BLaER1 (cell line): ENCODE measurements around the gene LRRC43.
A peak's percentile ranks its signal among the peaks of the same experiment; 100 is the strongest.

ENCODE experiments used
- H3K27ac ChIP-seq: shearing (Covaris generic); formaldehyde crosslinking; 2 replicates; pipeline ENCODE4 v1.8.1; 2022
- H3K27me3 ChIP-seq: shearing (Covaris generic); formaldehyde crosslinking; 2 replicates; pipeline ENCODE4 v1.8.1; 2022
- H3K36me3 ChIP-seq: shearing (Covaris generic); formaldehyde crosslinking; 2 replicates; pipeline ENCODE4 v1.8.1; 2022
- H3K4me1 ChIP-seq: shearing (Covaris generic); formaldehyde crosslinking; 2 replicates; pipeline ENCODE4 v1.8.1; 2022
- H3K4me2 ChIP-seq: shearing (Covaris generic); formaldehyde crosslinking; 2 replicates; pipeline ENCODE4 v1.8.1; 2022
- H3K4me3 ChIP-seq: shearing (Covaris generic); formaldehyde crosslinking; 2 replicates; pipeline ENCODE4 v1.8.1; 2022
- H3K9ac ChIP-seq: shearing (Covaris generic); formaldehyde crosslinking; 2 replicates; pipeline ENCODE4 v1.8.1; 2022
- H3K9me3 ChIP-seq: shearing (Covaris generic); formaldehyde crosslinking; 2 replicates; pipeline ENCODE4 v1.8.1; 2022
- H4K20me1 ChIP-seq: shearing (Covaris generic); formaldehyde crosslinking; 2 replicates; pipeline ENCODE4 v1.8.1; 2022
- Cebpa-rat ChIP-seq: shearing (Covaris generic); IDR thresholded peaks from 2 replicates; pipeline ENCODE4 v1.8.1; 2022

The LRRC43 gene

DNA sequence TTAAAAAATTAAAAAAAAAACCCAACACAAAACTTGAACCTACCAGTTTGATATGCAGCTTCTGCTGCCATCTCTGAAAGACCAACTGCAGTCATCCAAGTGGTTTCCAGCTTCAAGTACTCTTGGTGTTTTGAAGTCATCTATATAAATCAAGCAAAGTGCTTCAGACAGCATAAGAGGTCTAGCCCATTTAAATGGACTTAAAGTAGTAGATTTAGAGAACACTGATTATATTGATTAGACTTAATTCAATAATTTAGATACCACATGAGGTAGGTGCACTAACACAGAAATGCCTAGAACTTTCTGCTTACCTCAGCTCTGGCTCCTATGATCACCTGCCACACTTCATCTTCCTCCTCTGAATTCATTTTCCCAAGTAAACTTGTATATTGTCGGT lies 33.5 kb downstream of the LRRC43 start:
- no peaks in the 10 kb centered on the region for H3K27me3 ChIP-seq
- no peaks in the 10 kb centered on the region for H3K4me1 ChIP-seq
- no peak overlapping the region for H3K9ac ChIP-seq
- no peak overlapping the region for H3K27ac ChIP-seq
- peaks cover 99% of the 10 kb centered on the region for H3K36me3 ChIP-seq
- peaks cover 67% of the 10 kb centered on the region for H4K20me1 ChIP-seq
- no peak overlapping the region for H3K4me3 ChIP-seq
- H3K9me3 ChIP-seq = no peaks in the 10 kb centered on the region
- no peak overlapping the region for H3K4me2 ChIP-seq
- TF ChIP-seq Cebpa-rat = no peak

GRCh38 chr12:122225683-122226365 lies 42.9 kb downstream of the LRRC43 start, which contains the start of gene DIABLO:
TSS of gene DIABLO (minus strand) at chr12:122226052. CDS start at chr12:122226014, 38 bp downstream.
- Histone ChIP-seq H3K36me3 (peaks cover 45% of the 10 kb centered on the region), H3K4me1 (peaks cover 47% of the 10 kb centered on the region), H3K9me3 (no peaks in the 10 kb centered on the region), H3K27ac (peak within 1 kb of the TSS; percentile 94), H3K4me2 (peak within 1 kb of the TSS; percentile 98), H3K27me3 (no peaks in the 10 kb centered on the region), H3K9ac (peak within 1 kb of the TSS; percentile 94), H4K20me1 (peaks cover 59% of the 10 kb centered on the region), H3K4me3 (peak within 1 kb of the TSS; percentile 91)
- no peak for TF ChIP-seq Cebpa-rat

- Histone ChIP-seq H3K4me2 (peak overlapping the region; percentile 98), H3K4me1 (peaks cover 47% of the 10 kb centered on the region), H3K36me3 (peaks cover 45% of the 10 kb centered on the region)
Observed at GRCh38 chr12:122226366-122227125, 43.6 kb downstream of the LRRC43 start.

DNA sequence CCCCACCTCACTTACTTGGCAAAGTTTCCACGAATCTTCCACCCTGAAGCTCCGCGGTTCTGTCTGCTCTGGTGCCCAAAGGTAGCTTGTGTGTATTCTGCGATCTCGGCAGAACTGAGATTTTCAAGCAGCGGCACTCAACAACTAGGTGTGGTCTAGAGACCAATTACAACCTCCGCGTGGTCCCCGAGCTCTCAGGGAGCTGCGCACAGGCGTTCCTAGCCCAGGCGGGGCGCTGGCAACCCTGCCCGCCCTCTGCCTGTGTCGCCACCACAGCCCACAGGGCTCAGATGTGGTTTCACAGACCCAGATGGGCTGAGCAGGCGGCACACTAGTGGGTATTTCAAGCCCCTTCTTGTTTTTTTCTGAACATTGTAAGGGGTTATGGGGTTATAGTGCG lies 44.4 kb downstream of the LRRC43 start:
- Histone ChIP-seq H3K27ac (no peak overlapping the region), H3K4me3 (peak overlapping the region; percentile 66), H3K9ac (peak overlapping the region; percentile 53; the same call in 1 of the 2 replicates), H4K20me1 (peaks cover 44% of the 10 kb centered on the region), H3K9me3 (no peaks in the 10 kb centered on the region), H3K27me3 (no peaks in the 10 kb centered on the region), H3K4me2 (peak overlapping the region; percentile 98), H3K36me3 (peaks cover 45% of the 10 kb centered on the region), H3K4me1 (peaks cover 47% of the 10 kb centered on the region)
- TF ChIP-seq Cebpa-rat = no peak; the same call in 1 of the 2 replicates

More at GRCh38 chr12:122226366-122227125, 43.6 kb downstream of the LRRC43 start:
- H3K9ac ChIP-seq = no peak overlapping the region
- H3K9me3 ChIP-seq = no peaks in the 10 kb centered on the region
- no peak for TF ChIP-seq Cebpa-rat
- peak overlapping the region; percentile 66 for H3K4me3 ChIP-seq
- peaks cover 52% of the 10 kb centered on the region for H4K20me1 ChIP-seq
- H3K27ac ChIP-seq = no peak overlapping the region
- no peaks in the 10 kb centered on the region for H3K27me3 ChIP-seq

DNA sequence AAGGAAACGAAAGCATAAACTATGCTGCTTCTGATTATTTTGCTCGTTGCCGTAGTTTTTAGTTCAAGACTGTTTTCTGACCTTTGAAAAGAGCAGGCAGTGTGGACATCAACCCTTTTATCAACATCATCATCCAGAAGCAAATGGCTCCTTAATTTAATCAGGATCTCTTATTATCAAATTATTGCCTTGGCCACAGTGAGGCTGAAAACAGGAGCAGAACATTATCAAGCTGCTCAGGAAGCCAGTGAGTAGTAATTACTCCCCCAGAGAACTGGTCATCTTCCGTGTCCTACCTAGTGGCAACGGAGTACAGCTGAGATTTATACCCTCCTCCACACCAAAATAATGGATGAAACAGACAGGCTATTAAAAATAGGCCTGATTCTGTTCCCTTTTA lies 45.2 kb downstream of the LRRC43 start:
- TF ChIP-seq Cebpa-rat = no peak
- H3K4me2 ChIP-seq = peak overlapping the region; percentile 98

DNA sequence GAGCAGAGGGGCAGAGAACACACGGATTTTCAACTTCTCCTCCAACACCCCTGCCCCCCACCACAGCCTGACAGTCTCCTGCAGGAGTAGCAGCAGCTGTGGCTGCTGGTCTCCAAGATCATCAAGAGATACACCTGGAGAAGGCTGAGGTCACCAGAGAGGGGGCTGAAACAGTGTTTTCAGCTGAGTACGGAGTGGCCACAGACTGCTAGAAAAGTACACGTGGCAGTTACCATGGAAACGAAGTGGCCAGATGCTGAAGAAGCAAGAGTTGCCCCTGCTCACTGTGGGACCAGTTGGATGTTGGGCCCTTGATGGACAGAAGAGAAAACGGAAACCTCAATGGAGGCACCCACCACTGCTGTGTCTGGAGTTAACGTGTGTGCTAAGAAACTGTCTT lies 47.9 kb downstream of the LRRC43 start:
- Histone ChIP-seq H3K9me3 (no peaks in the 10 kb centered on the region), H3K4me3 (no peak overlapping the region), H3K27ac (no peak overlapping the region), H4K20me1 (peaks cover 10% of the 10 kb centered on the region), H3K27me3 (no peaks in the 10 kb centered on the region), H3K4me2 (no peak overlapping the region), H3K4me1 (peaks cover 28% of the 10 kb centered on the region), H3K9ac (no peak overlapping the region), H3K36me3 (peaks cover 56% of the 10 kb centered on the region)
- no peak for TF ChIP-seq Cebpa-rat

More for the DNA sequence above, 45.2 kb downstream of the LRRC43 start:
- Histone ChIP-seq H3K9ac (peak overlapping the region; percentile 53), H4K20me1 (peaks cover 36% of the 10 kb centered on the region), H3K27me3 (no peaks in the 10 kb centered on the region), H3K36me3 (peaks cover 44% of the 10 kb centered on the region), H3K9me3 (no peaks in the 10 kb centered on the region), H3K4me1 (peaks cover 47% of the 10 kb centered on the region), H3K27ac (0 out of 2 replicates have a peak overlapping the region, but pooled peaks have one; percentile 2), H3K4me3 (peak overlapping the region; percentile 66)

DNA sequence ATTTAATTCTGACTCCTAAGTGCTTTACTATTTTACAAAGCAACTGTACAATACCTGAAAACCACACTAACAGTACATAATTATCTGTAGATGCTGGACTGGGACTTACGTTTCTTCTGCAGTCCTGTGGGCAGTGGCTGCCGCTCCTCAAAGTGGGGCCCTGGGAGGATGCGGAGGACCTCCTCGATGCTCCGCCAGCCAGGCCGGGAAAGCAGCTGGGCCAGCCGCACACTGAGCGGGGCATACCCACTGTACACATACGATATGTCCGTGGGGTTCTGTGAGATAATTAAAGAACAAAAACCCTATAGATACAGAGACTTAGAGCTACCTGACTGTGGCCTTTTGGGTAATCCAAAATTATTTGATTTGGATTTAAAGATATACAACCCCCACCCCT lies 49.8 kb downstream of the LRRC43 start:
- no peak overlapping the region for H3K9ac ChIP-seq
- H3K36me3 ChIP-seq = peaks cover 65% of the 10 kb centered on the region

DNA sequence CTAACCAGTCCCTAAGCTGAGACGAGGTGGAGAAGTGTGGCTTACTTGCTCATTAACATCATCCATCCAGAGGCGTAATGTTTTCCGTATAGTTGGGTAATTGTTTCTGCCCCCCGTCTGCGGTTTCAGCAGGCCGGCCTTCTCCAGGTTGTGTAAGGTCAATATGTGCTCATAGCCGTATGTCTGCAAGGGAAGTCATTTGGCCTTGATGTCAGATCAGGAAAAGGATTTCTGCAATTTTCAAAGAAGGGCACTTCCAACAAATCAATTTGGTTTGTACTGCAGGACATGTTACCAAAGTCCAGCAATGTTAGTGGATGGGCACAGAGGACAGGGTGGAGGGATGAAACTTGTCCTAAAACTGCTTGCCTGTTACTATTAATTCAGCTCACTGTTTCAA lies 52.8 kb downstream of the LRRC43 start:
- H3K36me3 ChIP-seq = peaks cover 84% of the 10 kb centered on the region
- no peaks in the 10 kb centered on the region for H3K9me3 ChIP-seq
- H4K20me1 ChIP-seq = no peaks in the 10 kb centered on the region
- no peak overlapping the region for H3K27ac ChIP-seq
- no peak overlapping the region for H3K4me2 ChIP-seq
- no peaks in the 10 kb centered on the region for H3K27me3 ChIP-seq
- no peak overlapping the region for H3K9ac ChIP-seq
- H3K4me3 ChIP-seq = no peak overlapping the region
- TF ChIP-seq Cebpa-rat = no peak
- no peaks in the 10 kb centered on the region for H3K4me1 ChIP-seq

More for the DNA sequence above, 49.8 kb downstream of the LRRC43 start:
- no peaks in the 10 kb centered on the region for H3K9me3 ChIP-seq
- H3K27ac ChIP-seq = no peak overlapping the region
- H3K4me3 ChIP-seq = no peak overlapping the region
- H3K27me3 ChIP-seq = no peaks in the 10 kb centered on the region
- no peaks in the 10 kb centered on the region for H4K20me1 ChIP-seq
- H3K4me1 ChIP-seq = peaks cover 15% of the 10 kb centered on the region
- no peak for TF ChIP-seq Cebpa-rat
- H3K4me2 ChIP-seq = no peak overlapping the region

DNA sequence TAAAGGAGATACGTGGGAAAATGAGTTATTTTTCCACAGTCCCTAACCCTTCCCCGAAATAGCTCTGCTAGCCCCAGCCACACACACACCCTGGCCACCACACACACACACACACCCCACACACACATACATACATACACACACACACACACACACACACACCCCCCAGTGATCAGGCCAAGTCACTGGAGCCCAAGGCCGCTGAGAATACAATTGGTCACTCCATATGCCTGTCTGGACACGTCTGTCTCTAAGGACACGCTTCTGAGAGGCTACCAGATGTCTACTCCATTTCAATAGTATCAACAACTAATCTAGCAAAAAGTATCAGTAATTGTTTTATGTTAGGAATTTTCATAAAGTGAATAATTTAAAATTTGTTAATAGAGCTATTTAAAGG lies 55.9 kb downstream of the LRRC43 start:
- Histone ChIP-seq H3K9ac (no peak overlapping the region), H3K4me3 (no peak overlapping the region), H4K20me1 (no peaks in the 10 kb centered on the region), H3K4me1 (0 out of 2 replicates have a peak, but pooled peaks cover under 1% of the 10 kb centered on the region), H3K4me2 (no peak overlapping the region), H3K36me3 (peaks cover 75% of the 10 kb centered on the region), H3K9me3 (no peaks in the 10 kb centered on the region), H3K27me3 (no peaks in the 10 kb centered on the region), H3K27ac (no peak overlapping the region)
- no peak for TF ChIP-seq Cebpa-rat

GRCh38 chr12:122243965-122244364 lies 61.0 kb downstream of the LRRC43 start:
- Histone ChIP-seq H3K4me3 (no peak overlapping the region), H3K4me1 (peaks cover 19% of the 10 kb centered on the region), H3K27ac (no peak overlapping the region), H3K9me3 (no peaks in the 10 kb centered on the region), H3K27me3 (no peaks in the 10 kb centered on the region), H3K9ac (no peak overlapping the region), H3K4me2 (peak overlapping the region; percentile 62; the same call in 1 of the 2 replicates), H4K20me1 (no peaks in the 10 kb centered on the region), H3K36me3 (peaks cover 47% of the 10 kb centered on the region)
- no peak for TF ChIP-seq Cebpa-rat
